ENCODE data around the gene ABLIM1. TPM values are rescaled to one million over a fixed set of nuclear protein-coding genes. Genes with fewer than 3 reads are reported as not detected.

ABLIM1 gene
- polyA plus RNA-seq, 1 donor: 132 TPM

- DNase-seq: no peak
Measured at GRCh38 chr10:114518401-114519305, 139.4 kb downstream of the ABLIM1 start.

DNA sequence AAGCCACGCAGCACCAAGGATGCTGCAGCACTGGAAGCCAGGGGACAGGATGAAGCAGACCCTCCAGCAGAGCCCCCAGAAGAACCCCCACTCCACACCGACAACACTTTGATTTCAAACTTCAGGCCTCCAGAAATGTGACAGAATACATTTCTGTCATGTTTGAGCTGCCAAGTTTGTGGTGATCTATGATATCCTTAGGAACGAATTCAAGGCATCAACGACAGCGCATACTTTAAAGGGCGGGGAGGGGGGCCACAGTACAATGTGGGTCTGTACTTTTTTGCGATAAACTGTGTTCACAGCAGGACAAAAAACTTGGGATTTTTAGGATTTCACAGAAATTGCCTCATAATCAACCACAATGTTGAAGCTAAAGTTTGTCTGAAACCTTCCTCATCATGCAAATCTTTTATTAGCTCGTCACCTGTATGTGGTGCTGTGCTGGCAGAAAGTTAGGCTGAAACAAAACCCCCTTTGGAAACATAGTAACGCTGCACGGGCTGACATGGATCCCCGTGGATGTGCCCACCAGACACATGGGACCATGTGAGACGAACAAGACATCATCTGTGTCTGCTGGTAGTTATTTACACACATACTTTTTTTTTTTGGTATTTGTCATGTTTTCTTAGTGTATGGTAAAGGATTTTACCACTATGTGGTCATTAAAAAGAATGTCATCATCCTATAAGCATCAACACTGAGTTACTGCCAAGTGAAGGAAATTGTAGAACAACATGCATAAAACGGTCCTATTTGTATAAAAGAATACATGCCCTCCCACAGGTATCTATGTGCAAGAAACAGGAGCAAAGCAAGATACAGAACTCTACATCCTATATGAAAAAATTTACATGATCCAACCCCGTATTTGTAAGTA lies 140.5 kb downstream of the ABLIM1 start:
- no peak for DNase-seq

DNA sequence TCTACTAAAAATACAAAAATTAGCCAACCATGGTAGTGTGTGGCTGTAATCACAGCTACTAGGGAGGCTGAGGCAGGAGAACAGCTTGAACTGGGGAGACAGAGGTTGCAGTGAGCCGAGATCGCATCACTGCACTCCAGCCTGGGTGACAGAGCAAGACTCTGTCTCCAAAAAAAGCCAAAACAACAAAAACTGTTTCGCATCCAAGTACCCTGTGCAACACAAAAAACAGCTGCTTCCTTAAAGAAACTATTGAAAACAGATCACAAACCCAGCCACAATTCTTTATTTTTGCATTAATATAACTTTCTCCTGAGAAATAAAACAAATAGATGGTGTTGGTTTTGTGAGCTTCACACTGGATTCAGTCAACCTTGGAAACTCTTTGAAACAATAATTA lies 141.7 kb downstream of the ABLIM1 start:
- DNase-seq: no peak

GRCh38 chr10:114515298-114515914 lies 142.7 kb downstream of the ABLIM1 start:
- DNase-seq: no peak

- no peak for DNase-seq
Measured at GRCh38 chr10:114513381-114513792, 144.7 kb downstream of the ABLIM1 start.

GRCh38 chr10:114511881-114512280 lies 146.2 kb downstream of the ABLIM1 start:
- DNase-seq: no peak

- no peak for DNase-seq
Measured at GRCh38 chr10:114508376-114508775, 149.7 kb downstream of the ABLIM1 start.

GRCh38 chr10:114507449-114507848 lies 150.6 kb downstream of the ABLIM1 start:
- DNase-seq: no peak

DNA sequence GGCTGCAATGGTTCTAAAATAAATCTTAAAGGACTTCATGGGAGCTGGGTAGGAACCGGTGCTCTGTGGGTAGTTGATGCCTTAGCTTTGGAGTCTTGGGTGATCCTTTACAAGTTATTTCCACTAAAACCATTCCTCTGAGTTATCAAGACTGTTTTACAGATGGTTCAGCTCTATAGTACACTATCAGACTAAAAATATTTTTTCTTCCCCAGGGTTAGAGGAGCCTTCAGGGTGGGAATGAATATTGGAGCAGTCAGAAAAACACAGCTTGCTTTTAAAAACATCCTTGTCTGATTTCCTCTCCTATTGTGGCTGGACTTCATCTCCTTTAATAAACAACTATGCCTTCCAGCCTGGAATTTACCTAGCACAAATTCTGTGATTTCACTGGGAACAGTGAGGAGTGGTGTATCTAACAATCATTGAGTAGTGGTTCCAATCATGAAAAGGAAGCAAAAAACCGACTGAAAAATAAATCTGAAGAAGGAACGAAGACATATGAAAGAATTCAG lies 151.1 kb downstream of the ABLIM1 start:
- DNase-seq: no peak

DNA sequence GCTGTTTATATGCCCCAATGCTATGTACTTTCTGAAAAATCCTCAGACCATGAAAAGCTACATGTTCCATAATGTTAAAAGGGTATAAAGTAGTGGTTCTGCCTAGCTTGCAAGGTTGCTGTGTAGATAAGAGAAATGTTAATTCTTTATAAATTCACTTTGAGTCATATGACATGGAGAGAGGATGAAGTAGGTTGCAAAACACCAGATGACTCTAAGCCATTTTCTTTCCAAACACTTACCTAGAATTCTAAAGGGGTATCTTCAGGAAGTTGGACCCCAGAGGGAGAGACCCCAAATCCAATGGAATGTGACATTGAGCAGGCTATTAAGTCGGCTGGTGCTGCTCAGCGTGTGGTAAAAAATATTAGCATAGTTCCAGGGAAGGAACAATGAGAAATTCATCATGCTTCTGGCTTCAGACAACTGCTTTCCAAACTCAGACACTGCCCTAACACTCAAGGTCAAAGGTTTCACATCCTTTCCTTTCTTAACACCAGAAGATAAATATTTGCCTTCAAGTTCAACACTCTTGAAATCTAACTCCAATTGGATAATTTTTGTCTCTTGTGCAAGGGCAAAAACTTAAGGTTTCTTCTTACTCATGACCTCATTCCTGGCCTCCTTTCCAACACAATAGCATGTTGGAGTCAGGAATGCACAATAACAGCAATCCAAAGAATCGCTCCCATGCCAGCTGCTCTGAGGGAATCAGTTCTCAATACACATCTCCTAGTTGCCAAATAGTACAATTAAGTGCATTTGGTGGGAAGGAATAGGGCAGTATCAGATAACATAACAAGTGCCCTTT lies 153.1 kb downstream of the ABLIM1 start:
- DNase-seq: no peak

DNA sequence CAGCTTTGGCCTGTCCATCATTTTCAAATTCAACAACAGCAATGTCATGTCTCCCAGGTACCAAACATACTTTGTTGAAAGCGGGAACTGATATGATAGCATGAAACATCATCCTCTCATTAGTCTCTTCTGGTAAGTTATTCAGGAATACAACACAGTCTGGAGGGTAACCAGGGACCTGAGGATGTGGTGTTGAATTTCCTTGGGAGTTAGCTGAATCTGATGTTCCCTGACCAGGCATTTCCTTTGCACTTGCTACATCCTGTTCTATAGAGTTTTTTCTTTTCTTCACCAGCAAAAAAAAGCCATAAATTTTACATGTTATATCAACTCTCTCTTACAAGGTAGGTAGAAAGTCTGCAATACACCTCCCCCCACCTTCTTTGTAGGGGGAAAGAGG lies 156.0 kb downstream of the ABLIM1 start:
- DNase-seq: no peak

DNA sequence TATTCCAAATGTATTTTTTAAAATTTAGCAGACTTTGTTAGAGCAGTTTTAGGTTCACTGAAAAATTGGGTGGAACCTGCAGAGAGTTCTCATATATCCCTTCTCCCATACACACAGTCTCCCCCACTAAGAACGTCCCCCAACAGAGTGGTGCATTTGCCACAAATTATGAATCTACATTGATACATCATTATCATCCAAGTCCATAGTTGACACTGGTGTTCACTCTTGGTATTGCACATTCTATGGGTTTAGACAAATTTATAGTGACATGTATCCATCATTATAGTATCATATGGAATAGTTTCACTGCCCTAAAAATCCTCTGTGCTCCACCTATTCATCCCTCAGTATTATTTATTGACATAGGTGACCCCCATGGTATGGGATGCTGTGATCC lies 156.4 kb downstream of the ABLIM1 start:
- no peak for DNase-seq

DNA sequence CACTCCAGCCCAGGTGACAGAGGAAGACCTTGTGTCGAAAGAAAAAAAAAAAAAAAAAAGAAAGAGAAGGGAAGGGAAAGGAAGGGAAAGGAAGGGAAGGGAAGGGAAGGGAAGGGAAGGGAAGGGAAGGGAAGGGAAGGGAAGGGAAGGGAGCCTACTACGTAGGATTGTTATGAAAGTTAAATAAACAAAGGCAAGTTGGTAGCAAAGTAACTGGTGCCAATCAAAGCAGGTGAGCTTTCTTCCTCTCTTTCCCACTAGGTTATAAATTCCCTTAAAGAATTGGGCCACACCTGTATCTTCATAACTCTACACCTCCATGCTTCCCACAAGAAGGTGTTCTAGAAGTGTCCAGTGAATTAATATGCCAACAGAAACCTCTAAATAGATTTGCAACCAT lies 157.4 kb downstream of the ABLIM1 start:
- DNase-seq: no peak

DNA sequence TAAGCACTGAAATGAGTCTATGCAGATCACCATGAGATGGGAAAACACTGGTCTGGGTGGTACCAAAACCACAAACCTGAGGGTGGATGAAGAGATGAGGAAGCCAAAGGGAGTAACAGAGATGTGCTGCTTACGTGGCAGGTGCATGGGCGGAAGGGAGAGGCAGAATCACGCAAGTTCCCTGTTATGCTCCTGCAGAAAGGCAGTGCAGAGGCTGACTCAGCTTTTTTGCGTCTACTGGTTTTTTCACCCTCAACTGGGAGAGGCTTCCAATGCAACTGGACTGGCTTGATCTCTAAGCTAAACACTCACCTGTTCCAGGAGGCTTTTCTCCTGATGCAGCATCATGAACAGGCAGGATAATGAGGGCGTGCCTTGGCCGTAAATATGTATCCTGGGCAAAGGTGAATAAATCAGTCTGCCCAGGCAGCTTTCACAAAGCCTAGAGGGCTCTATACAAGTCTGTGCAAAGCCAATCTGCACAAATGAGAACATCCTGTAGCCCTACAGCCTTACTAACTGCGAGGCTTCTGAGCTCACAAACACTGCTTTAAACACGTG lies 158.4 kb downstream of the ABLIM1 start:
- no peak for DNase-seq

DNA sequence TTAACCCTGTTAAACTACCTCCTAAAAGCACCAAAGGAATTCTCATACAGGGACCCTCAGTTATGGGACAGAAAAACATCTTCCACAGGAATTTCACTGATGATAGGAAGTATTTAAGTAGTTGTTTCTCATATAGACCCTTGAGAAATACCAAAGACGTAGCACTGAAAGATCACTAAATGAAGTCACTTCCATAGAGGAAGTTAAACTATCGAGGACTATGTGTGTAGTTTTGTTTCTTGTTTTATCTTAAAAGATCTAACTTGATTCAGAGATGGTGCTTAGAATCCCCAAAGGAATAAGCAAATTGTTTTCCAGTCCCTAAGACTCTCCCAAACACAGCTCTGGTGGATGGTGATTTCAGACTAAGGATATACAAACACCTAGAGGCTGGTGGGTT lies 159.0 kb downstream of the ABLIM1 start:
- DNase-seq: no peak

DNA sequence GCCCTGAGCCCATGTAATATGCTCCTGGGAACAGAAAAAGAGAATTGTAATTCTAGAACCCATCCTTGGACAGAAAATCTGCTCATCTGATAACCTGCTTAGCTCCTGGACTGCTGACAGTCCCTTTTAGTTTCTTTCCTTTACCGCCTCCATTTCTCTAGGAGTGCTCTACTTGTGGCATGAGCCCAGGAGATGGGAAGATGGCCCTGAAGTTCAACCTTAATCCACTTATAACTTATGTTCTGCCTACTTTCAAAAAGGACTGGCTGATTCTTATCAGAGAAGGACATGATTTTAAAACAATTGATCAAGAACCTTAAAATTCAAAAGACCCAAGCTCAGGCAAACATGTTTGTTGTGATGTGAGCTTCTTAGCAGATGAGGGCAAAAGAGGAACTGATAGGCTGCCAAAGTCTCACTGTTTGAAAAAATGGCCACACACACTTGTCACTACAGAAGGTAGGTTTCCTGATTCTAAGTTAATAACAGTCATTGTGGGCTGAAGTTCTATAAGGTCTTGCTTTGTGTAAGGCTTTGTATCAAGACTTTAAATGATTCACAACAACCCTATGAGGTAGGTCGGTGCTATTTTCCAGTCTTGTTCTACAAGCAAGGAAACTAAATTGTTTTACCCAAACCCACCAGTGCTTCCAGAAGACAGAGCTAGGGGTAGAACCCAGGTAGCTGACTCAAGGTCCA lies 159.5 kb downstream of the ABLIM1 start:
- no peak for DNase-seq

- no peak for DNase-seq
Measured at GRCh38 chr10:114495303-114495702, 162.8 kb downstream of the ABLIM1 start.

DNA sequence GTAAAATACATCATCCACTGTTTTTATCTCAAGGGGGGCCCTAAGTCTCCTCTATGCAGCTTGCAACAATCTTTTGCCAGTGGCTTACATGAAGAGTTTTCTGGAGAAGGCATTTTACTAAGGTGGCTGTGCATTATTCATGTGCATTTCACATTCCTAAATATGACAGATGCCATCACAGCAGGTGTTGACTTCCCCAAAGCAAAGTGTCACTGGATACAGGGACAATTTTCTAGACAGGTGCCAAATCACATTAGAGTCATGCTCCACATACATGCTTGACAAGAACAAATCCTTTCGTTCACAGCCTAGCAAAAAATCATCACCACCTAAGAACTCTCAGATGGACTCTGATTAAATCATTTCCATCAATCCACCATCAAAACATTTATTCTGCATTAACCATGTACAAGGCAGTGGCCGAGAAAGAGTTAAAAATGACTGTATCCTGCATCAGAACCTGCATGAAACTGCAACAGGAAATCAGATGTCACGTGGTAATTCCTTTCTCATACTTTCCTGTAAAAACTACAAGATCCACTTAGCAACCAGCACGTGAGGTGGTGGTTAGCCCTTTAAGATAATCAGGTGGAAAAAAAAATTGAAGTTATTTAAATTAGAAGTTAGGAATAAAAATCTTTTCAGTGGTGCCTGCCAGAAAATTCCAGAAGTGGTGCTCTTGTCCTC lies 165.6 kb downstream of the ABLIM1 start:
- DNase-seq: no peak

GRCh38 chr10:114491933-114492332 lies 166.1 kb downstream of the ABLIM1 start:
- DNase-seq: no peak

- DNase-seq: no peak
Measured at GRCh38 chr10:114491419-114491818, 166.7 kb downstream of the ABLIM1 start.

All from left kidney (tissue), 2 donors.